A549 (cell line): ENCODE data around the gene TAMM41.

Source experiments
- MAX ChIP-seq: IDR thresholded peaks from 2 replicates; pipeline ENCODE4 v1.6.1; 2012
- POLR2A ChIP-seq: IDR thresholded peaks from 2 replicates; pipeline ENCODE4 v1.6.1; 2012; ENCODE audit warnings: mild to moderate bottlenecking, low read length
- SMC3 ChIP-seq: fragments of >200 bp; sonication (Bioruptor Twin); formaldehyde crosslinking; IDR thresholded peaks from 3 replicates; pipeline ENCODE4 v1.6.1; 2018; ENCODE audit warnings: inconsistent platforms

DNA sequence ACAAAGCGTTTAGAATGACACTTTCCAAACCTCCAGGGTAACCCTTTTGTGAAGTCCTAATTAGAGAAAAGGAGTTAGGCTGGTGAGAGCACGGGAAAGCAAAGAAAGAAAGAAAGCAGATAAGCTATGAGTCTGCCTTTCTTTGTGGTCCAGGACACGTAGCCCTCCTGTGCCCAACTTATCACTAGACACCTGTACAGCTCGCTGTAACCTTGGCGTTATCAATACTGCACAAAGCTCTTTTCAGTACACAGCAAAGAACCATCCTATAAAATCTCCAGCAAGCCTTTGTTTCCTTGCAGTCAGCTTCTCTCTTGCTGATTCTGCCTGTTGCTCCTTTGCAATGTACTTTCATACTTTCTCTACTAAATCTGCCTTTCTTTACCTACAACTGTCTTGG is 6.8 kb upstream of the TAMM41 start:
- no peak for TF ChIP-seq POLR2A
- no peak for TF ChIP-seq MAX
- TF ChIP-seq SMC3, result no peak
